Osteoblast (primary cell): ENCODE results near the gene CCDC24. TPM values are rescaled to one million over a fixed set of nuclear protein-coding genes. Genes with fewer than 3 reads are reported as not detected.

ENCODE experiments used
- DNase-seq: peaks from one replicate; pipeline ENCODE4 v3.0.0; 2011; ENCODE audit warnings: low spot score, mixed read lengths; ENCODE audit not compliant: insufficient read length; ENCODE audit errors: missing footprints
- H2AFZ ChIP-seq: 2 replicates; pipeline ENCODE4 v1.6.0; 2011; ENCODE audit warnings: mild to moderate bottlenecking, low read length
- H3K27ac ChIP-seq: 2 replicates; pipeline ENCODE4 v1.5.1; 2011; ENCODE audit warnings: mild to moderate bottlenecking, low read depth, low read length, moderate library complexity
- H3K27me3 ChIP-seq: 2 replicates; pipeline ENCODE4 v1.6.0; 2012; ENCODE audit warnings: mild to moderate bottlenecking, control low read depth, inconsistent platforms, low read length, moderate library complexity; ENCODE audit not compliant: insufficient read depth
- H3K36me3 ChIP-seq: 2 replicates; pipeline ENCODE4 v1.5.1; 2011; ENCODE audit warnings: mild to moderate bottlenecking, low read length, control low read depth, moderate library complexity; ENCODE audit not compliant: insufficient read depth
- H3K4me1 ChIP-seq: 2 replicates; pipeline ENCODE4 v1.5.1; 2011; ENCODE audit warnings: mild to moderate bottlenecking, low read length, control low read depth, moderate library complexity; ENCODE audit not compliant: insufficient read depth
- H3K4me2 ChIP-seq: 2 replicates; pipeline ENCODE4 v1.6.0; 2011; ENCODE audit warnings: mild to moderate bottlenecking, low read length; ENCODE audit not compliant: insufficient read depth
- H3K4me3 ChIP-seq: fragments of 200-600 bp; sonication (generic); 3 replicates; pipeline ENCODE4 v1.5.1; 2012; ENCODE audit warnings: mild to moderate bottlenecking, low read length, inconsistent platforms; ENCODE audit not compliant: insufficient read depth
- H3K79me2 ChIP-seq: 2 replicates; pipeline ENCODE4 v1.6.0; 2012; ENCODE audit warnings: mild to moderate bottlenecking, low read length, control low read depth, inconsistent platforms; ENCODE audit not compliant: insufficient read depth
- H3K9me3 ChIP-seq: 2 replicates; pipeline ENCODE4 v1.5.1; 2011; ENCODE audit warnings: low read depth, low read length, control low read depth
- H4K20me1 ChIP-seq: 2 replicates; pipeline ENCODE4 v1.6.0; 2012; ENCODE audit warnings: mild to moderate bottlenecking, low read length, control low read depth; ENCODE audit not compliant: insufficient read depth
- CTCF ChIP-seq: IDR thresholded peaks from 2 replicates; pipeline ENCODE4 v1.5.1; 2011; ENCODE audit warnings: mild to moderate bottlenecking, low read depth, low read length, moderate library complexity; ENCODE audit errors: extremely low read depth
- total RNA-seq: library from RNA; depleted of rRNA; stranded (reverse); fragments of >200 nt; gene quantifications from 2 replicates; pipeline ENCODE4 v1.2.3, GENCODE V29; 2012

Gene CCDC24
- total RNA-seq, 1 donor = 2.9 TPM

GRCh38 chr1:44016041-44016889, 24.9 kb downstream of the CCDC24 start:
- Histone ChIP-seq H3K4me2 (no peak overlapping the region), H2AFZ (no peak overlapping the region), H3K27ac (no peak overlapping the region), H3K4me1 (peaks cover 27% of the 10 kb centered on the region), H3K36me3 (no peaks in the 10 kb centered on the region), H3K27me3 (no peaks in the 10 kb centered on the region), H3K4me3 (no peak overlapping the region), H3K79me2 (no peaks in the 10 kb centered on the region), H4K20me1 (no peaks in the 10 kb centered on the region), H3K9me3 (no peaks in the 10 kb centered on the region)
- peak; percentile 66 for DNase-seq
- TF ChIP-seq CTCF = no peak

- no peaks in the 10 kb centered on the region for H3K79me2 ChIP-seq
- H3K4me2 ChIP-seq = no peak overlapping the region
- no peaks in the 10 kb centered on the region for H3K9me3 ChIP-seq
- no peak overlapping the region for H3K4me3 ChIP-seq
- peaks cover 27% of the 10 kb centered on the region for H3K4me1 ChIP-seq
- no peak overlapping the region for H2AFZ ChIP-seq
- TF ChIP-seq CTCF = no peak
- H4K20me1 ChIP-seq = no peaks in the 10 kb centered on the region
- H3K36me3 ChIP-seq = no peaks in the 10 kb centered on the region
- no peak overlapping the region for H3K27ac ChIP-seq
- DNase-seq = peak; percentile 52
- H3K27me3 ChIP-seq = no peaks in the 10 kb centered on the region
Observed at GRCh38 chr1:44016890-44017400, 25.5 kb downstream of the CCDC24 start.

GRCh38 chr1:44019466-44019948, 28.1 kb downstream of the CCDC24 start:
- no peaks in the 10 kb centered on the region for H3K9me3 ChIP-seq
- H4K20me1 ChIP-seq = no peaks in the 10 kb centered on the region
- no peak overlapping the region for H3K27ac ChIP-seq
- H3K4me1 ChIP-seq = peaks cover 15% of the 10 kb centered on the region
- no peaks in the 10 kb centered on the region for H3K79me2 ChIP-seq
- DNase-seq = peak; percentile 18
- no peak for TF ChIP-seq CTCF
- no peak overlapping the region for H3K4me2 ChIP-seq
- H3K36me3 ChIP-seq = no peaks in the 10 kb centered on the region
- H2AFZ ChIP-seq = no peak overlapping the region
- H3K4me3 ChIP-seq = no peak overlapping the region
- H3K27me3 ChIP-seq = no peaks in the 10 kb centered on the region

GRCh38 chr1:44020464-44020863, 29.1 kb downstream of the CCDC24 start:
- Histone ChIP-seq H3K4me1 (peaks cover 12% of the 10 kb centered on the region), H3K79me2 (no peaks in the 10 kb centered on the region), H3K27ac (no peak overlapping the region), H4K20me1 (no peaks in the 10 kb centered on the region), H3K4me3 (no peak overlapping the region), H3K27me3 (no peaks in the 10 kb centered on the region), H2AFZ (no peak overlapping the region), H3K36me3 (no peaks in the 10 kb centered on the region), H3K4me2 (no peak overlapping the region), H3K9me3 (no peaks in the 10 kb centered on the region)
- no peak for TF ChIP-seq CTCF
- DNase-seq = peak; percentile 47
